Stimulated activated CD8-positive, alpha-beta memory T cell treated with anti-CD3 and anti-CD28 coated beads, Interleukin-4, amount 100 ng/mL, for 1 hour (primary cell): ENCODE data around the gene FAM187B.

Source experiments
- DNase-seq, 2 donors: peaks; one replicate each; pipeline ENCODE4 v3.0.0-alpha.2; 2020; ENCODE audit warnings: low read depth in 2 of 2, low spot score in 1 of 2

The FAM187B gene

DNA sequence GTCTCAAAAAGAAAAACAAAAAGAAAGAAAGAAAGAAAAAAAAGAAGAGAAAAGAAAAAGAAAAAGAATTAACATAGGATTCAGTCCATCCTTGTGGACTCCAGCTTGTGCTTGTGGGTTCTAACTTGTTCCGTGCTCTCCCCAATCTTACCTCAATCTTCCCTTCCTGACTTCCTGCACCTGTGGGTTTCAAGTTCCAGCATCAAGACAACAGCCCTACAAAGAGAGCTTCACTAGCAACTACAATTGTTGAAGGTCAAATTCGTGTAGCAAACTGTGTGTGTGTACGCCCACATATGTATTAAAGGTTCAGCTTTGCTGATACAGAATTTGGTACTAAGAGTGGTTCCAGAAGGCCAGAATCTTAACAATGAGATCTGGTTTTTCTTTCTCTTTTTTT is 48.7 kb downstream of the FAM187B start:
- no peak for DNase-seq

- DNase-seq, result no peak
Measured at GRCh38 chr19:35178701-35179100, 49.8 kb downstream of the FAM187B start.

GRCh38 chr19:35177377-35178274 is 50.9 kb downstream of the FAM187B start:
- DNase-seq, result no peak

GRCh38 chr19:35176181-35176570 is 52.4 kb downstream of the FAM187B start:
- DNase-seq, result no peak
